IPS-NIHi7 (cell line): ENCODE data around the gene TMEM145.
A peak's percentile ranks its signal among the peaks of the same experiment; 100 is the strongest.

ENCODE experiments used
- DNase-seq: peaks from one replicate; pipeline ENCODE4 v3.0.0; 2012; ENCODE audit warnings: mixed read lengths; ENCODE audit errors: extremely low spot score

The TMEM145 gene

GRCh38 chr19:42277821-42278451 lies 35.2 kb upstream of the TMEM145 start:
- no peak for DNase-seq

DNA sequence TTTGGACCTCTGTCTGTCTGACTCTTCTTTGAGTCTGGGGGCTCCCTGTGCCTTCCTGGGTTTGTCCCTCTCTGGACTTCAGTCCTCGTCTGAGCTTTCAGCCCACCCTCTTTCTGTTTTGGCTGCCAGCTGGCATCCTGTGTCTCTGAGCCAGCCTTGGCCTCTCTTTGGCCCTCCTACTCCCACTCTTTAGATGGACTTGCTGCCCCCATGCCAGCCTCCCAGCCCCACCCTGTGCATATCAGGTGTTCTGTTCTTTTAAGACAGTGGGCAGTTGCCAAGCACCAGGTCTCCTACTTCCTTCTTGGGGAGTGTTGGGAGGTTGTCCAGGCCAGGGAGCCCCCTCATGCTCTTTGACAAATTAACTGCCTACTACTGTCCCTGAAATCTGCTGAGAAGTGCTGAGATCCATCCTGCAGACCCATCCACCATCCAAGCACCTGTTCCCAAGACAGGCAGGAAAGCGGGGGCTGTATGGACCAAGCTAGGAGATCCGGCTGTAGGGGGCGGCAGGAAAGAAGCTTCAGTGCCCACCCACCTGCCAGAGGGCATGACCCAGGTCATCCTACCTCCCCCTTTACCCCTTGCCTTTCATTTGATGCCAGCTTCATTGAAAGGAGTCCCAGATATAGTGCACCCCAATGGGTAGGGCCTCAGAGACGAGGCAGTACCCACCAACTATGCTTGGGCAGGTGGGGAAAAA lies 34.5 kb upstream of the TMEM145 start:
- no peak for DNase-seq

DNA sequence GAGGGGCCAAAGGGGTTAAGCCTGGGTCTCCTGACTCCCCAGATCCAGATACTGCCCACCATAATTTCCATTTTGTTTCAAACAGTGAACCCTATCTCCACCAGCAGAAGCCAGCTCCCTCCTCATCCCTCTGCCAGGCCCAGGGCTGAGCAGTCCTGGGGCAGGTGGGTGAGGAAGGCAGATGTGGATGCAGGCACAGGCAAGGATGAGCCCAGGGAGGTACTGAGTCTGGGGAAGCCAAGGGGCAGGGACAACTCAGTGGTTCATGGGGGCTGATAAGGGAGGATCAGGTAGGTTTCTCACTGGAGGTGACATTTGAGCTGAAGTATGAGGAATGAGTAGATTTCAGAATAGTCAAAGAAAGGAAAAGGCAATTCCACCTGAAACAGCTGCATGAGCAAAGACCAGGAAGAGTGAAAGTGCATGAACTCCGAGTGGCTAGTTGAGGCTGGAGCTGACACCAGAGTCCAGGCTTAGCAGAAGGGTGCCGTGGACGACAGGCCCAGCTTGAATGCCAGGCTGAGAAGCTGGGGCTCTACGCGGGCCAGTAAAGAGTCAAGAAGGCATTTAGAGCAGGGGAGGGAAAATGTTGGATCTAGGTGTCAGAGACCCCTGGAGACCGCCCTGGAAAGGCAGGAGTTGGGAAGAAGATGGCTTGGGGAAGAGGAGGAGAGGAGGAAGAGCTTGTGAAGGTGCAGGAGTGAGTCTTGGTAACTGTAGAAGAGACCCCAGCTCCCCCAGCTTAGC lies 33.8 kb upstream of the TMEM145 start:
- no peak for DNase-seq

DNA sequence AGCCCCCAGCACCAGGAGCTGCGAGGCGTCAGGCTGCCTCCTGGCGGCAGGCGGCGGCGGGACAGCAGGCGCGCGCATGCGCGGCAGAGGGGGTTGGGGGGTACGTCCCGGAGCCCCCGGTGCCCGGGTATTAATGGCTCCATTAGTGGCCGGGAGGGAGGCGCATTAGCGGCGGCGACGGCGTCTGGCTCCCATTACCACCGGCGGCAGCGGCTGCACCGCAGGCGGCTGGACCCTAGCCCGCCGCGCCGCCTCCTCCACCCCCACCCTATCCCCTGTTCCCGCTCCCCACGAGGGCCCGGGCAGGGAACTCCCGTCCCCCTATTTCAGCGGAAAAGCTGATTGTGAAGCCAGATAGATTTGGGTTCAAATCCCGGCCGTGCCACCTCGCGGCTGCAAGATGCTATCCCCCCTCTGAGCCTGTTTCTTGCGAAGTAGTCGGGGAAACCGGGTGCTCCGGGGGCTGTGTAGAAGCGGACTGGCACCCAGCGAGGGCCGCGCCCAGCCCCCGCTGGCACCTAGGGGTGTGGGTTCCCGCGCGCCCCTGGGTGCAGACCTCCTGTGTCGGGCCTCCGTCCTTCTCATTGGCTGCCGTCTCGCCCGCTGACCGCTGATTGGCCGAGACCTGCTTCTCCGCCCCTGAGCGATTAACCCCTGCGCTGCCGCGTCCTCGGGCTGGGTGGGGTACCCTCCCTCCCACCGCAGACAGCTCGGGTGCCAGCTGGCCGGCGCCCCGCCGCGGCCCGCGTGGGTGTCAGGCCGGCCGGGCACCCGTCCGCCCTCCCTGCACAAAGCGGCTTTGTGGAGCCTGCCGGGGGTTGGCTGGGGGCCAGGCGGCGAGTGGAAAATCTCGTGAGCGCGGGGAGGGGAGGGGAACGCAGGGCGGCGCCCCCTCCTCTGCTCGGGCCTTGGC lies 33.0 kb upstream of the TMEM145 start:
- DNase-seq, result peak; percentile 91

DNA sequence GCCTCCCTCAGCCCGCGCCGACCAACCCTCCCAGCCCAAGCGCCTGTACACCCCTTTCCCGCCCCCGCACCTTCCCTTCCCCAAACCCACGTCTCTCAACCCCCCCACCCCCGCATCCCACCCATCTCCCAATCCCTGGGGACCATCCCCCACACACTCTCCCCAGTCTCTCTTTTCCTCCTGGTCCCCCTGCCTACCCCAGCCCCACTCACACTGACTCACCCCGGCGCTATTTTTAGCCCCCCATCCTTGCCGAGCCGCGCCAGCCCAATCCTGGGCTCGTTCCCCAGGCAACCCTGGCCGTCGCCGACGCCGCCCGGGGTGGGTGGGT lies 32.3 kb upstream of the TMEM145 start:
- DNase-seq, result no peak

DNA sequence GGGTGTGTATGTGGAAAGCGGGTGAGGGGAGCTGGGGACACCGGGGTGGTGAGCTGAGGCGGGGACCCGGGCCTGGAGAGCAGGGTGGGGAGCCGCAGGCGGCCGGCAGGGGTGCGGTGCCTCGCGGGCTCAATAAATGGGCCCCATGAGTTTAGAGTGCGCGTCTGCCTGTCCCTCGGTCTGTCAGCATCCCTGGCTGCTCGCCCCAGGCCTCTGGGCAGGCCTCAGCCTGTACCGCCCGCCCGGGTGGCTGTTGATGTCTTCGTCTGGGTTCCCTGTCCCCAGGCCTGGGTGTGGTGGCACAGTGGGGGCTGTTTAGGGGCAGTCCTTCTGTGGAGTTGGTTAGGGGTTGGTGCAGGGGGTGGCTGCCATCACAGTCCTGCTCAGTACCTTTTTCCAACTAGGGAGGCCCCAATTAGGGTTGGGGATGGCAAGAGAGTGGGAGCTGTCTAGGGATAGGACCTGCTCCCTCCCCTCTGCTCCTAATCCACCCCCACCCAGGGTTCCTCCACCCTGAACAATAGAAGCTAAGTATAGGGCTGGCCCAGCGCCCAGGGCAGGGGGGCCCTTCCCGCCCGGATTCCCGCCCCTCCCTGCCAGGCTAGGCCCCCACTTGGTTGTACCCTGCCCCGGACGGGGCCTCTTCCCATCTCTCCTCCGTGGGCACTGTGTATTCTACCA lies 31.8 kb upstream of the TMEM145 start:
- no peak for DNase-seq

GRCh38 chr19:42281827-42282762 lies 31.0 kb upstream of the TMEM145 start:
- DNase-seq, result peak; percentile 66

GRCh38 chr19:42282819-42283187 lies 30.3 kb upstream of the TMEM145 start:
- DNase-seq, result no peak

- DNase-seq, result peak; percentile 92
Observed at GRCh38 chr19:42283188-42284065, 29.7 kb upstream of the TMEM145 start.

DNA sequence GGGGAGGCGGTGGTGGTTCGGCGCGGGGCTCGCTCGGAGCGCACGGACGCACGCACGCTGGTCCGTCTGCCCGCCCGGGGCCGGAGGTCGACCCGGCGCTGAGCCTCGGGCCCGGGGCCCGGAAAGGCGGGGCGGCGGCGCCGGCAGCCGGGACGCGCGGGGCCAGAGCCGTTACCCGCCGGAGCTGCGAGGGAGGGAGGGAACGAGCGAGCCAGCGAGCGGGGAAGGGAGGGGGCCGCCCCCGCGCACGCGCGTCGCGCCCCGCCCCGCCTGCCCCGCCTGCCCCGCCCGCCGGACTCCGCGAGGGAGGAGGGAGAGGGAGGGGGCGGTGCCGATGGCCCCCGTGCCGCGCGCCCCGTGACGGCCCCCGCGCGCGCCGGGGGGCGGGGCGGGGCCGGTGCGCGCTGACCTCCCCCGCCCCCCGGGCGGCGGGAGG lies 29.0 kb upstream of the TMEM145 start:
- DNase-seq, result peak; percentile 79

- DNase-seq, result no peak
Observed at GRCh38 chr19:42284591-42285341, 28.3 kb upstream of the TMEM145 start.

DNA sequence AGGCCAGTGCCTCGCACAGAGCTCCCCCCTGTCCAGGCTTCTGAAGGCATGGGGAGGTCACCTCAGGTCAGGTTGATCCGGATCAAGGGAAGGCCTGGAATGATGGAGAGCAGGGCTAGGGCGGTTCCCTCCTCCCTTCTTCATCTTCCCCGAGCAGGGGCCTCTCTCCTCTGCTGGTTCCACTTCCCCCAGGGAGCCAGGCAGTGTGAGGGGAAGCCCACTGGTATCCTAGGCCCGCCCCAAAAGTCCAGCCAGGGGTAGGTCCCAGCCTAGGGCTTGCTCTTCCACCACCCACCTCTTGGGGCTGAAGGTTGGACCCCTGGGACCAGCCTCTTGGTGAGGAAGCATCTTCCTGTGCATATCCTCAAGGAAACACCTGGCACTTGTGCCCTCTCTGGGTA lies 27.6 kb upstream of the TMEM145 start:
- no peak for DNase-seq

- no peak for DNase-seq
Observed at GRCh38 chr19:42285988-42286348, 27.1 kb upstream of the TMEM145 start.

GRCh38 chr19:42286349-42287016 lies 26.6 kb upstream of the TMEM145 start:
- DNase-seq, result no peak

DNA sequence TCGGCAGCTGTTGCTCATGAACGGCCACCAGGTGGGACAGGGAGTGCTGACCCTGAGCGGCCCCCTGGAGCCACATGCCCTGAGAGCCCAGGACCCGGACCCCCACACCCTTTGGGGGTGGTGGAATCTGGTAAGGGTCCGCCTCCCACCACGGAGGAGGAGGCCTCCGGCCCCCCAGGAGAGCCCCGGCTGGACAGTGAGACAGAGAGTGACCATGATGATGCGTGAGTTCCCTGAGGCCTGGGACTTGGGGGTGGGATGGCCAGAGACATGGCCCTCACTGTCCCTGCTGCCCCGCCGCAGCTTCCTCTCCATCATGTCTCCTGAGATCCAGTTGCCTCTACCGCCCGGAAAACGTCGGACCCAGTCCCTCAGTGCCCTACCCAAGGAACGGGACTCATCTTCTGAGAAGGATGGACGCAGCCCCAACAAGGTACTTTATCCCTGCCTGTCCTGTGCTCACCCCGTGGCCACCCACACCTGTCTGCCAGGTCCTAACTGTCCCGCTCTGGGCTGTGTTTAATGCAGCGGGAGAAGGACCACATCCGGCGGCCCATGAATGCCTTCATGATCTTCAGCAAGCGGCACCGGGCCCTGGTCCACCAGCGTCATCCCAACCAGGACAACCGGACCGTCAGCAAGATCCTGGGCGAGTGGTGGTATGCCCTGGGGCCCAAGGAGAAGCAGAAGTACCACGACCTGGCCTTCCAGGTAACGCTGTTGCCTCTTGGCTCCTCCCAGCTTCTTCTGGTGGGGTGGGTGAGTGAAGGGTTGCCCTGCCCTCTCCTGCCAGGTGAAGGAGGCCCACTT lies 25.9 kb upstream of the TMEM145 start:
- DNase-seq, result no peak

- DNase-seq, result no peak
Observed at GRCh38 chr19:42287827-42288107, 25.3 kb upstream of the TMEM145 start.

GRCh38 chr19:42288387-42288786 lies 24.7 kb upstream of the TMEM145 start:
- DNase-seq, result no peak
